Nephron progenitor cell (in vitro differentiated cells): ENCODE results near the gene USP9X.
"Not testable (repeated sequence)": the region's sequence is repeated elsewhere in the genome, so short reads cannot be mapped to it uniquely, and the experiment has no call there.

Experiments
- DNase-seq: peaks from one replicate; pipeline ENCODE4 v3.0.0; 2021
- H3K27ac Mint-ChIP-seq: 2 replicates; pipeline ENCODE4 v1.8.0; 2021; ENCODE audit warnings: mild to moderate bottlenecking, moderate library complexity, mixed read lengths
- H3K27me3 Mint-ChIP-seq: 2 replicates; pipeline ENCODE4 v1.8.0; 2021; ENCODE audit warnings: mild to moderate bottlenecking, low read depth, mixed read lengths; ENCODE audit not compliant: poor library complexity
- H3K36me3 Mint-ChIP-seq: 2 replicates; pipeline ENCODE4 v1.8.0; 2021; ENCODE audit warnings: low read depth, mixed read lengths
- H3K4me1 Mint-ChIP-seq: 2 replicates; pipeline ENCODE4 v1.8.0; 2021; ENCODE audit warnings: mixed read lengths
- H3K4me3 Mint-ChIP-seq: 2 replicates; pipeline ENCODE4 v1.8.0; 2021; ENCODE audit warnings: mild to moderate bottlenecking, moderate library complexity, mixed read lengths
- H3K9me3 Mint-ChIP-seq: 2 replicates; pipeline ENCODE4 v1.8.0; 2021; ENCODE audit warnings: mild to moderate bottlenecking, moderate library complexity, mixed read lengths
- TF ChIP-seq, protein P1 (sequence below): fragments of 200-600 bp; sonication (generic); IDR thresholded peaks from 2 replicates; pipeline ENCODE4 v1.5.0; 2021; ENCODE audit warnings: antibody characterized with exemption

USP9X gene

DNA sequence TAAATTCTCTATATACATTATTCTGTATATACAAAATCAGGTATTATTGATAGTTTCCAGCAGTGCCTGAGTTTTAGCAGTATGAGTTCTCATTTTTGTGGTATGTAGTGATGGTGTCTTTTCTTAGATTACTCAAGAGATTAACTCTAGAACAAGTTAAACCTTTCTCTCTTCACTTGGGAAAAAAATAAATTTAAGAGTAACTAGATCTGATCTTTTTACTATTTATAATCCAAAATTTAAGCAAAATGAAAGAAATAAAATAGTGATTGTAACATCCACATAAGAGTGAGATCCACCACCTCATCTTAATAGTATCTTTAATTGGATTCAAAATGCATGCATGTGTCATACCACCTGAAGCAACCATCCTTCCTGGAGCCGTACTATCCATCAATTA lies 124.6 kb downstream of the USP9X start:
- peaks cover 66% of the 10 kb centered on the region for H3K36me3 Mint-ChIP-seq
- no peak for DNase-seq
- no peak overlapping the region for H3K27ac Mint-ChIP-seq
- H3K9me3 Mint-ChIP-seq: peaks cover 50% of the 10 kb centered on the region
- TF ChIP-seq, protein P1, sequence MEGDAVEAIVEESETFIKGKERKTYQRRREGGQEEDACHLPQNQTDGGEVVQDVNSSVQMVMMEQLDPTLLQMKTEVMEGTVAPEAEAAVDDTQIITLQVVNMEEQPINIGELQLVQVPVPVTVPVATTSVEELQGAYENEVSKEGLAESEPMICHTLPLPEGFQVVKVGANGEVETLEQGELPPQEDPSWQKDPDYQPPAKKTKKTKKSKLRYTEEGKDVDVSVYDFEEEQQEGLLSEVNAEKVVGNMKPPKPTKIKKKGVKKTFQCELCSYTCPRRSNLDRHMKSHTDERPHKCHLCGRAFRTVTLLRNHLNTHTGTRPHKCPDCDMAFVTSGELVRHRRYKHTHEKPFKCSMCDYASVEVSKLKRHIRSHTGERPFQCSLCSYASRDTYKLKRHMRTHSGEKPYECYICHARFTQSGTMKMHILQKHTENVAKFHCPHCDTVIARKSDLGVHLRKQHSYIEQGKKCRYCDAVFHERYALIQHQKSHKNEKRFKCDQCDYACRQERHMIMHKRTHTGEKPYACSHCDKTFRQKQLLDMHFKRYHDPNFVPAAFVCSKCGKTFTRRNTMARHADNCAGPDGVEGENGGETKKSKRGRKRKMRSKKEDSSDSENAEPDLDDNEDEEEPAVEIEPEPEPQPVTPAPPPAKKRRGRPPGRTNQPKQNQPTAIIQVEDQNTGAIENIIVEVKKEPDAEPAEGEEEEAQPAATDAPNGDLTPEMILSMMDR: no peak
- no peaks in the 10 kb centered on the region for H3K4me1 Mint-ChIP-seq
- H3K4me3 Mint-ChIP-seq: no peak overlapping the region
- H3K27me3 Mint-ChIP-seq: no peaks in the 10 kb centered on the region

DNA sequence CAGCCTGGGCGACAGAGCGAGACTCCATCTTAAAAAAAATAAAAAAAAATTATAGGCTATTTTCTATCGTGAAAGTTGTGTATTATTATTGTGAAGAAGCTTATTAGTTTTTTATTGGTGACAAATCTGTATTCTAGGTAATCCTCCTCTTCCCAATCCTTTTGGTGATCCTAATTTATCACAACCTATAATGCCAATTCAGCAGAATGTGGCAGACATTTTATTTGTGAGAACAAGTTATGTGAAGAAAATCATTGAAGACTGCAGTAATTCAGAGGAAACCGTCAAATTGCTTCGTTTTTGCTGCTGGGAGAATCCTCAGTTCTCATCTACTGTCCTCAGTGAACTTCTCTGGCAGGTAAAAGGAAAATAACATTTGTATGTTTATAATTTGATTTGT lies 139.4 kb downstream of the USP9X start:
- Mint-ChIP-seq H3K27ac (no peak overlapping the region), H3K27me3 (peaks cover 2% of the 10 kb centered on the region), H3K4me3 (no peak overlapping the region), H3K4me1 (no peaks in the 10 kb centered on the region), H3K9me3 (peaks cover 22% of the 10 kb centered on the region), H3K36me3 (peaks cover 75% of the 10 kb centered on the region)
- no peak for DNase-seq
- TF ChIP-seq, protein P1: no peak

DNA sequence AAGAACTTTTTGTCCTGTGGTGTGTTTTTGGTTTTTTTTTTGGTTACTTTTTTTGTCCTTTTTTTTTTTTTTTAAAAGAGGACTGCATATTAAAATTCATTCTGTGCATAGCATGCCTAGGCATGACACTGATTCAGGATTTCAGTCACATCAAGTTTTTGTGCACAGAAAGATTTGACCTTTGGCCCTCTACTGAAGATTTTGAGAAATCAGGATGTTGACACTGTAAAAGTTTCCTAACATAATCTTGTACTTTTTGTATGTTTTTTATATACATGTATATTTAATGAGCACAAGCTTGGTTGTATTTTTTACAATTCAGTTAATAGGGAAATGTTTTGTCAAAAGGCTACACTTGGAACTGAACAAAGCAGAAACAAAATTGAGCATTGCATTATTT lies 148.7 kb downstream of the USP9X start:
- H3K27ac Mint-ChIP-seq: no peak overlapping the region
- peaks cover 11% of the 10 kb centered on the region for H3K9me3 Mint-ChIP-seq
- TF ChIP-seq, protein P1: no peak
- no peaks in the 10 kb centered on the region for H3K27me3 Mint-ChIP-seq
- peaks cover 32% of the 10 kb centered on the region for H3K36me3 Mint-ChIP-seq
- no peaks in the 10 kb centered on the region for H3K4me1 Mint-ChIP-seq
- H3K4me3 Mint-ChIP-seq: no peak overlapping the region
- no peak for DNase-seq

DNA sequence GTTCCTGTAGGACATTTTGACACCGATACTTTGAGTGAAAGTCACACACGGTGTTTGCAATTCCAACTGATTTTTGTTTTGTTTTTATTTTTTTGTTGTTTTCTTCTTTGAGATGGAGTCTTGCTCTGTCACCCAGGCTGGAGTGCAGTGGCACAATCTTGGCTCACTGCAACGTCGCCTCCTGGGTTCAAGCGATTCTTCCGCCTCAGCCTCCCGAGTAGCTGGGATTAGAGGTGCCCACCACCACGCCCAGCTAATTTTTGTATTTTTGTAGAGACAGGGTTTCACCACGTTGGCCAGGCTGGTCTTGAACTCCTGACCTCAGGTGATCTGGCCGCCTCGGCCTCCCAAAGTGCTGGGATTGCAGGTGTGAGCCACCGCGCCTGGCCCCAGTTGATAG lies 149.2 kb downstream of the USP9X start:
- not testable (repeated sequence) for H3K9me3 Mint-ChIP-seq, H3K4me3 Mint-ChIP-seq, H3K27me3 Mint-ChIP-seq, DNase-seq, H3K4me1 Mint-ChIP-seq, H3K27ac Mint-ChIP-seq
- H3K36me3 Mint-ChIP-seq: peaks cover 28% of the 10 kb centered on the region

DNA sequence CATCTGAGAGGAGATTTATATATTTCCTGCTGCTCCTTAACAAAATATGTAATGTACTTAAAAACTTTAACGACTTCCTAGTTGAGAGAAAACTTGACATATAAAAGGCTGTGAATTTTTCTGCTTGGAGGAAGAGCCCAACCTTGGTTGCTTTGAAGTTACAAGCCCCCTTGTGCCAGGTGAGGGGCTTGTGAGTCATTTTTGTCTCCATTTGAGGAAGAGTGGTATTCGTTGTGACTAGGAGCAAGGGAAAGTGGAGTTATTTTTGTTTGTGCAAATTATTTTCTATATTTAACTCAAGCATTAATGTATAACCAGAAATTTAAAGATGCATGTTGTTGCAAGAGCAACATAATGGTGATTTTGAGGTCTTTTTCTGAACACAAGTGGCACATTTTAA lies 149.7 kb downstream of the USP9X start:
- no peak overlapping the region for H3K4me3 Mint-ChIP-seq
- no peak for DNase-seq
- no peaks in the 10 kb centered on the region for H3K27me3 Mint-ChIP-seq
- H3K4me1 Mint-ChIP-seq: no peaks in the 10 kb centered on the region
- H3K27ac Mint-ChIP-seq: peak overlapping the region; percentile 83
- peaks cover 24% of the 10 kb centered on the region for H3K36me3 Mint-ChIP-seq
- H3K9me3 Mint-ChIP-seq: peaks cover 7% of the 10 kb centered on the region
- TF ChIP-seq, protein P1: no peak

DNA sequence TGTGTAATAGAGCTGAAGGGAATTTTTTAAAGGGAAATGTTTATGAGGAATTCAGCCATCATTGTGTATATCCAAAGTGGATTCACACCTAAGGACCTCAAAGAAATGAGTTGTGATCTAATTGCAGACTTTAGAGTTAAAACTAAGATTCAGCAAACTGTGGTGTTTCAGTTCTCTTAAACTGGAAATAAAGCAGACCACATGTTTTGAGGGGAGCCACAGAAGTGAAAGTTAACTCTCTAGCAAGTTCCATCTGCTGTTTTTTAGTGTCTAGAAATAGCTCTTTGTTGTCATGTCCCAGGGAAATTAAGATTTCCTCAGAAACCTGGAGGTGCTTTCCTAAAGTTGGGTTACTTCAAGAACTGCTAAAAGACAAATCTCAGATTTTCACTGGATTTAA lies 151.4 kb downstream of the USP9X start:
- H3K4me3 Mint-ChIP-seq: no peak overlapping the region
- H3K27ac Mint-ChIP-seq: no peak overlapping the region
- H3K4me1 Mint-ChIP-seq: no peaks in the 10 kb centered on the region
- H3K36me3 Mint-ChIP-seq: peaks cover 18% of the 10 kb centered on the region
- H3K27me3 Mint-ChIP-seq: no peaks in the 10 kb centered on the region
- no peak for DNase-seq
- TF ChIP-seq, protein P1: no peak
- peaks cover 9% of the 10 kb centered on the region for H3K9me3 Mint-ChIP-seq
